ENCODE results near the gene NAB2. TPM values are rescaled to one million over a fixed set of nuclear protein-coding genes. Genes with fewer than 3 reads are reported as not detected.

Gene NAB2
- total and polyA plus RNA-seq, 2 donors (not counting 3 experiments of a cell fraction or from before 2014, with no cell fraction given), result 14.6 to 15.9 TPM

- Histone ChIP-seq H3K27ac (ENCODE audit: insufficient read depth, low read depth, low read length) (no peak overlapping the region), H3K4me1 (ENCODE audit: control insufficient read depth, extremely low read depth, insufficient read depth, low read length) (peaks cover 4% of the 10 kb centered on the region), H3K79me2 (ENCODE audit: control insufficient read depth, insufficient read depth, low read length) (no peaks in the 10 kb centered on the region), H4K20me1 (replicated peaks; ENCODE audit: control insufficient read depth, extremely low read depth, insufficient read depth, low read length) (no peaks in the 10 kb centered on the region), H3K9me3 (replicated peaks; ENCODE audit: control insufficient read depth, insufficient read depth, low read length) (no peaks in the 10 kb centered on the region), H2AFZ (ENCODE audit: low read depth, low read length) (no peak overlapping the region), H3K4me2 (ENCODE audit: insufficient read depth, low read length) (no peak overlapping the region), H3K27me3 (ENCODE audit: control insufficient read depth in 2 of 2, insufficient read depth in 2 of 2, low read length in 2 of 2) (peaks cover 47 to 59% of the 10 kb centered on the region in 2 experiments), H3K9ac (replicated peaks; ENCODE audit: extremely low read depth, insufficient read depth, low read length) (no peak overlapping the region), H3K36me3 (ENCODE audit: control insufficient read depth in 2 of 2, extremely low read depth in 1 of 2, insufficient read depth in 2 of 2, low read length in 2 of 2) (no peaks in the 10 kb centered on the region), H3K9me1 (replicated peaks; ENCODE audit: control insufficient read depth, extremely low read depth, insufficient read depth, low read length) (no peaks in the 10 kb centered on the region), H3K4me3 (replicated peaks in 1 of 3; ENCODE audit: insufficient read depth in 1 of 3, low read depth in 1 of 3, low read length in 3 of 3) (no peak overlapping the region)
- DNase-seq (ENCODE audit: low read depth, low spot score) (no peak), FAIRE-seq (no peak)
- dilution Hi-C loops (cut with MboI; ENCODE audit: extremely low pct_ligation_motif_present, low sequenced_read_pairs), result no loop called here
- TF ChIP-seq EZH2 (IDR thresholded peaks at IDR 0.05; ENCODE audit: borderline replicate concordance, low read depth, low read length, severe bottlenecking) (no peak), FOS (IDR thresholded peaks at IDR 0.05; ENCODE audit: borderline replicate concordance, insufficient read depth, low read length) (no peak), MAX (IDR thresholded peaks at IDR 0.05; ENCODE audit: insufficient read depth, insufficient read length) (no peak), POLR2AphosphoS5 (IDR thresholded peaks at IDR 0.05; ENCODE audit: insufficient read depth, low read depth, low read length) (no peak), MYC (IDR thresholded peaks at IDR 0.05; ENCODE audit: low read depth, low read length) (no peak), JUN (IDR thresholded peaks at IDR 0.05; ENCODE audit: borderline replicate concordance, insufficient read depth, insufficient read length, low read depth) (no peak), CTCF (IDR thresholded peaks at IDR 0.05; ENCODE audit: extremely low read depth in 1 of 2, insufficient read depth in 1 of 2, low read depth in 1 of 2, low read length in 2 of 2) (no peak), GATA2 (IDR thresholded peaks at IDR 0.05; ENCODE audit: insufficient read depth, insufficient read length, low read depth, low read length) (no peak), POLR2A (IDR thresholded peaks at IDR 0.05; ENCODE audit: low read depth, low read length) (no peak)
- BruUV-seq (replicated peaks), result no TSS peak
- ChIA-PET CTCF (interaction anchor here (0.9 to 18.0 kb wide), 2 partner anchors 41 to 53 kb away, joined by 3 to 429 read pairs; no protein-coding TSS in a partner anchor), POLR2A (no interaction called here)
- intact Hi-C loops (cut with micrococcal nuclease), result loop anchor here (2.0 to 5.0 kb wide), 2 partner anchors 19 to 112 kb away; no protein-coding TSS in a partner anchor
Observed at GRCh38 chr12:57129889-57130288, 41.0 kb downstream of the NAB2 start.

All from endothelial cell of umbilical vein (primary cell).